Neural progenitor cell (in vitro differentiated cells): Measurements from ENCODE around the gene CNTNAP2. TPM values are rescaled to one million over a fixed set of nuclear protein-coding genes. Genes with fewer than 3 reads are reported as not detected.

Source experiments
- DNase-seq: peaks from one replicate; pipeline ENCODE4 v3.0.0-alpha.2; 2016; ENCODE audit warnings: low spot score
- H2AFZ ChIP-seq: fragments of 200-600 bp; sonication (generic); replicated peaks from 2 replicates; pipeline ENCODE4 v1.6.1; 2016; ENCODE audit warnings: antibody characterized with exemption
- H3F3A ChIP-seq: fragments of 200-600 bp; sonication (generic); 2 replicates; pipeline ENCODE4 v1.6.1; 2016; ENCODE audit warnings: antibody characterized with exemption, low read depth
- H3K27ac ChIP-seq: fragments of 200-600 bp; sonication (generic); 2 replicates; pipeline ENCODE4 v1.5.1; 2016; ENCODE audit warnings: mild to moderate bottlenecking
- H3K27me3 ChIP-seq: fragments of 200-600 bp; sonication (generic); 2 replicates; pipeline ENCODE4 v1.6.1; 2016; ENCODE audit warnings: mild to moderate bottlenecking, moderate library complexity
- H3K36me3 ChIP-seq: fragments of 200-600 bp; sonication (generic); 2 replicates; pipeline ENCODE4 v1.5.1; 2016
- H3K4me1 ChIP-seq: fragments of 200-600 bp; sonication (generic); 2 replicates; pipeline ENCODE4 v1.6.1; 2016; ENCODE audit warnings: mixed run types
- H3K4me2 ChIP-seq: fragments of 200-600 bp; sonication (generic); 2 replicates; pipeline ENCODE4 v1.6.1; 2016
- H3K4me3 ChIP-seq: fragments of 200-600 bp; sonication (generic); 2 replicates; pipeline ENCODE4 v1.5.1; 2016
- H3K79me2 ChIP-seq: fragments of 200-600 bp; sonication (generic); 2 replicates; pipeline ENCODE4 v1.6.1; 2016; ENCODE audit warnings: low read depth
- H3K9ac ChIP-seq: fragments of 200-600 bp; sonication (generic); 2 replicates; pipeline ENCODE4 v1.6.1; 2016
- H3K9me3 ChIP-seq: fragments of 200-600 bp; sonication (generic); 2 replicates; pipeline ENCODE4 v1.5.1; 2016; ENCODE audit warnings: low read depth
- H4K20me1 ChIP-seq: fragments of 200-600 bp; sonication (generic); 2 replicates; pipeline ENCODE4 v1.6.1; 2016; ENCODE audit warnings: low read depth
- H3K27ac Mint-ChIP-seq: 3 replicates; pipeline ENCODE4 v1.8.0; 2021; ENCODE audit warnings: mixed read lengths
- H3K27me3 Mint-ChIP-seq: 2 replicates; pipeline ENCODE4 v1.8.0; 2022; ENCODE audit warnings: low read depth, mild to moderate bottlenecking, inconsistent platforms, moderate library complexity, mixed read lengths; ENCODE audit not compliant: insufficient read depth
- H3K36me3 Mint-ChIP-seq: 3 replicates; pipeline ENCODE4 v1.8.0; 2021; ENCODE audit warnings: mixed read lengths
- H3K4me1 Mint-ChIP-seq: 3 replicates; pipeline ENCODE4 v1.8.0; 2021; ENCODE audit warnings: mixed read lengths
- H3K4me3 Mint-ChIP-seq: 3 replicates; pipeline ENCODE4 v1.8.0; 2021; ENCODE audit warnings: mild to moderate bottlenecking, moderate library complexity, mixed read lengths
- H3K9me3 Mint-ChIP-seq: 3 replicates; pipeline ENCODE4 v1.8.0; 2020; ENCODE audit warnings: mixed read lengths
- EZH2 ChIP-seq: fragments of 200-600 bp; sonication (generic); IDR thresholded peaks from 2 replicates; pipeline ENCODE4 v1.6.1; 2017; ENCODE audit warnings: antibody characterized with exemption, mild to moderate bottlenecking, moderate library complexity
- EZH2phosphoT487 ChIP-seq: fragments of 200-600 bp; sonication (generic); IDR thresholded peaks from 2 replicates; pipeline ENCODE4 v1.6.1; 2017; ENCODE audit warnings: antibody characterized with exemption
- total RNA-seq: library from RNA; depleted of rRNA; stranded (reverse); fragments of >200 nt; gene quantifications from 2 replicates; pipeline ENCODE4 v1.2.3, GENCODE V29; 2015; ENCODE audit warnings: low replicate concordance
- TF ChIP-seq, protein P1 (sequence below): fragments of 200-600 bp; sonication (generic); IDR thresholded peaks from 2 replicates; pipeline ENCODE4 v1.5.1; 2017; ENCODE audit warnings: antibody characterized with exemption, mild to moderate bottlenecking

Gene CNTNAP2
- total RNA-seq, 1 donor from 2014 or later: 126 TPM

DNA sequence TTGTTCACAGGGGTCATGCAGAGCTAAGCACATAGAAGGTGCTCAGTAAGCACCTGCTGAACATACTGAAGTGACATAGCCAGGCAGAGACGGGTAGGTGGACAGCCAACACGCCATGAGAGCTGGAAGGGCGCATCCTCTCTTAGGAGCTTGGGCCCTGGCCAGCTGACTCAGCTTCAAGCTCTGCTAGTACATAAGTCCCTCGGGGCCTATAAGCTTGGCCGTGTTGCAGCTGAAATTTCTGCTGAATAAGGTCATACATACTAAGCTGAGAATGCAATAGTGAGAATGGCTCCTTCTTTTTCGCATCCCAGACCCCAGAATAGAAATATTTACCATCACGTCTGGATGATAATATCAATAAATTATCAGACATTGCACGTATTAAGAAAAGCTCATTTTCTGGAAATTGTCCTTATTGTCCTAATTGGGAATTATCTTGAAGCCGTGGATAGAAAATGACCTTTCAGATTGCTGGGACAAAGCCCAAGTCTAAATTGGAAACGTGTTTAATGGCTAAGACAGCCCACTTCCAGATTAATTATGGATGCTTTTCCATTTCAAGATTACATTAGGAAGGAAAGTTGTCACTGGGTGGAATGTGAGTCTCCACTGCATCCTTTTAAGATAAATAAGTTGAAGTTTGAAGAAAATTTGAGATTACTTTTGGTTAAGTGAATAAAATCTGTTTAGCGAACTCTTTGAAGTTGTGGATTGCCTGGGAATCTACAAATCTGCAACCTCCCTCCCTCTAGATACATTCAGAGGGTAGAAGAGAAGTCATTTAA, 2186.9 kb downstream of the CNTNAP2 start:
- Histone ChIP-seq H3K4me3 (no peak overlapping the region), H3K4me1 (peaks cover 9% of the 10 kb centered on the region), H4K20me1 (no peaks in the 10 kb centered on the region), H3K9ac (no peak overlapping the region), H3F3A (no peaks in the 10 kb centered on the region), H3K36me3 (no peaks in the 10 kb centered on the region), H3K79me2 (no peaks in the 10 kb centered on the region), H2AFZ (no peak overlapping the region), H3K4me2 (no peak overlapping the region), H3K9me3 (no peaks in the 10 kb centered on the region), H3K27me3 (no peaks in the 10 kb centered on the region), H3K27ac (no peak overlapping the region)
- Mint-ChIP-seq H3K9me3 (peaks cover 3% of the 10 kb centered on the region), H3K4me1 (peaks cover 33% of the 10 kb centered on the region), H3K4me3 (no peak overlapping the region), H3K27ac (no peak overlapping the region), H3K27me3 (peaks cover 7% of the 10 kb centered on the region), H3K36me3 (no peaks in the 10 kb centered on the region)
- TF ChIP-seq EZH2phosphoT487 (no peak), EZH2 (no peak)
- TF ChIP-seq, protein P1, sequence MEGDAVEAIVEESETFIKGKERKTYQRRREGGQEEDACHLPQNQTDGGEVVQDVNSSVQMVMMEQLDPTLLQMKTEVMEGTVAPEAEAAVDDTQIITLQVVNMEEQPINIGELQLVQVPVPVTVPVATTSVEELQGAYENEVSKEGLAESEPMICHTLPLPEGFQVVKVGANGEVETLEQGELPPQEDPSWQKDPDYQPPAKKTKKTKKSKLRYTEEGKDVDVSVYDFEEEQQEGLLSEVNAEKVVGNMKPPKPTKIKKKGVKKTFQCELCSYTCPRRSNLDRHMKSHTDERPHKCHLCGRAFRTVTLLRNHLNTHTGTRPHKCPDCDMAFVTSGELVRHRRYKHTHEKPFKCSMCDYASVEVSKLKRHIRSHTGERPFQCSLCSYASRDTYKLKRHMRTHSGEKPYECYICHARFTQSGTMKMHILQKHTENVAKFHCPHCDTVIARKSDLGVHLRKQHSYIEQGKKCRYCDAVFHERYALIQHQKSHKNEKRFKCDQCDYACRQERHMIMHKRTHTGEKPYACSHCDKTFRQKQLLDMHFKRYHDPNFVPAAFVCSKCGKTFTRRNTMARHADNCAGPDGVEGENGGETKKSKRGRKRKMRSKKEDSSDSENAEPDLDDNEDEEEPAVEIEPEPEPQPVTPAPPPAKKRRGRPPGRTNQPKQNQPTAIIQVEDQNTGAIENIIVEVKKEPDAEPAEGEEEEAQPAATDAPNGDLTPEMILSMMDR: no peak
- no peak for DNase-seq

DNA sequence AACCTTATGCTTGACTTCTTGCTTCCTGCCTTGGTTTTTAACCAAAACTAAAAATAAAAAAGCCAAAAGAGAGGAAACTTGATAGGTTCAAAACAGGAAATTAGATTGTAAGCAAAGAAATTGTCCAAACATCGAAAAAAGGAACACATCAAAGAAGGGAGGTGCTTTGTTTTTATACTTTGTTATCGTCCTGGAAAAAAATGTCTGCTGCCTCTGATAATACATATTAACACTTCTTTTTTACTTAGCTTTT, 2187.4 kb downstream of the CNTNAP2 start:
- Histone ChIP-seq H3K79me2 (no peaks in the 10 kb centered on the region), H4K20me1 (no peaks in the 10 kb centered on the region), H3K27ac (no peak overlapping the region), H3K27me3 (no peaks in the 10 kb centered on the region), H2AFZ (no peak overlapping the region), H3K36me3 (no peaks in the 10 kb centered on the region), H3K4me1 (peaks cover 9% of the 10 kb centered on the region), H3K9me3 (no peaks in the 10 kb centered on the region), H3K4me3 (no peak overlapping the region), H3K9ac (no peak overlapping the region), H3K4me2 (peak overlapping the region; percentile 27), H3F3A (no peaks in the 10 kb centered on the region)
- Mint-ChIP-seq H3K9me3 (peaks cover 3% of the 10 kb centered on the region), H3K27ac (no peak overlapping the region), H3K27me3 (peaks cover 7% of the 10 kb centered on the region), H3K4me3 (no peak overlapping the region), H3K36me3 (no peaks in the 10 kb centered on the region), H3K4me1 (peaks cover 32% of the 10 kb centered on the region)
- no peak for TF ChIP-seq EZH2phosphoT487
- TF ChIP-seq EZH2: no peak
- TF ChIP-seq, protein P1: no peak
- DNase-seq: no peak

DNA sequence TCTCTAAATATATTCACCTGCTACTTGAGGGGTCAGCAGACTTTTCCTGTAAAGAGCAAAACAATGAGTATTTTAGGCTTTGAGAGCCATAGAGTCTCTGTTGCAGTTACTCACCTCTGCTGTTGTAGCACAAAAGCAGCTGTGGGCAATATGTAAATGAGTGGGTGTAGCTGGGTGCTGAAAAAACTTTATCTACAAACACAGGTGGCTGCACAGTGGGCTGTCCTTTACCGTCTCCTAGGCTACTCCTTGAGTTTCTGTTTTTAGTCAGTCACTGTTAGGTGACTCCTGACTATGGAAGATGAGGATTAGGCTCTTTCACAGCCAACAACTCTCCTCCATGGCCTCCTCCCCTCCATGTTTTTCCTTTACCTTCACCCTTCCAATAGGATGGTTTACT, 2187.9 kb downstream of the CNTNAP2 start:
- H3K4me3 Mint-ChIP-seq: no peak overlapping the region
- H3K27ac Mint-ChIP-seq: no peak overlapping the region
- H3K4me1 Mint-ChIP-seq: peaks cover 31% of the 10 kb centered on the region
- Histone ChIP-seq H3F3A (no peaks in the 10 kb centered on the region), H3K4me1 (peaks cover 9% of the 10 kb centered on the region), H3K9ac (no peak overlapping the region), H3K9me3 (no peaks in the 10 kb centered on the region), H3K79me2 (no peaks in the 10 kb centered on the region), H3K4me3 (no peak overlapping the region), H4K20me1 (no peaks in the 10 kb centered on the region), H3K36me3 (no peaks in the 10 kb centered on the region), H3K27me3 (no peaks in the 10 kb centered on the region), H2AFZ (no peak overlapping the region), H3K27ac (no peak overlapping the region), H3K4me2 (peak overlapping the region; percentile 27)
- peaks cover 3% of the 10 kb centered on the region for H3K9me3 Mint-ChIP-seq
- DNase-seq: no peak
- TF ChIP-seq EZH2: no peak
- TF ChIP-seq, protein P1: no peak
- no peak for TF ChIP-seq EZH2phosphoT487
- no peaks in the 10 kb centered on the region for H3K36me3 Mint-ChIP-seq
- H3K27me3 Mint-ChIP-seq: peaks cover 6% of the 10 kb centered on the region
